Small intestine (tissue), 7 donors: ENCODE data around the gene FTSJ1. TPM values are rescaled to one million over a fixed set of nuclear protein-coding genes. Genes with fewer than 3 reads are reported as not detected.

Experiments used
- DNase-seq, 2 donors: peaks; one replicate each; pipeline versions ENCODE4 v3.0.0 to v3.0.0-alpha.2; 2013
- FAIRE-seq: peaks from 2 replicates; lab custom pipeline; 2012; peaks lifted over from hg19 to GRCh38; lab: Jason Lieb, UNC
- H3K27ac ChIP-seq, 3 donors: one replicate each; pipeline ENCODE4 v1.5.1; 2013; ENCODE audit warnings: low read length in 2 of 3, mild to moderate bottlenecking in 2 of 3, control low read depth in 1 of 3, inconsistent platforms in 1 of 3, low read depth in 1 of 3, moderate library complexity in 1 of 3
- H3K27me3 ChIP-seq, 3 donors: one replicate each; pipeline ENCODE4 v1.6.1; 2013; ENCODE audit warnings: low read length in 3 of 3, inconsistent platforms in 1 of 3; ENCODE audit not compliant: control insufficient read depth in 3 of 3, insufficient read depth in 3 of 3
- H3K36me3 ChIP-seq, 3 donors: one replicate each; pipeline ENCODE4 v1.6.1; 2013; ENCODE audit warnings: low read length in 3 of 3, inconsistent platforms in 1 of 3, low read depth in 1 of 3, mild to moderate bottlenecking in 1 of 3, moderate library complexity in 1 of 3; ENCODE audit not compliant: control insufficient read depth in 3 of 3, insufficient read depth in 2 of 3
- H3K4me1 ChIP-seq, 3 donors: one replicate each; pipeline ENCODE4 v1.6.1; 2013; ENCODE audit warnings: low read length in 2 of 3, inconsistent platforms in 1 of 3, low read depth in 1 of 3, mild to moderate bottlenecking in 1 of 3, moderate library complexity in 1 of 3; ENCODE audit not compliant: control insufficient read depth in 3 of 3, insufficient read depth in 2 of 3
- H3K4me3 ChIP-seq, 3 donors: one replicate each; pipeline ENCODE4 v1.5.1; 2013; ENCODE audit warnings: low read length in 3 of 3, control low read depth in 1 of 3, inconsistent platforms in 1 of 3, low read depth in 1 of 3, mild to moderate bottlenecking in 1 of 3, moderate library complexity in 1 of 3
- H3K9me3 ChIP-seq, 2 donors: one replicate each; pipeline ENCODE4 v1.6.1; 2013; ENCODE audit warnings: low read depth in 1 of 2, low read length in 1 of 2; ENCODE audit not compliant: control insufficient read depth in 2 of 2, insufficient read depth in 1 of 2
- WGBS, 3 donors: extraction: QIAGEN DNeasy Blood & Tissue Kit; methylation state at CpG; one replicate each; pipeline ENCODE4 v1.1.7; 2013; 5-methylcytosine and 5-hydroxymethylcytosine counted together
- polyA plus RNA-seq, 4 donors: library from polyadenylated mRNA; stranded (reverse) in 3 of 4; unstranded in 1 of 4; fragments of 200-250 nt in 3 of 4; fragments of 120-200 nt in 1 of 4; gene quantifications; one replicate each; pipeline versions ENCODE4 v1.2.1 to v1.2.3, GENCODE V29; 2013
- donor health status: healthy with polysubstance abuse.
- donor health status: control.
- donor health status: control.
- donor health status: Bipolar disorder and iron deficiency.
- donor health status: healthy.

The FTSJ1 gene
- polyA plus RNA-seq, 4 donors: 13.4 to 32.9 (median 18.1) TPM

DNA sequence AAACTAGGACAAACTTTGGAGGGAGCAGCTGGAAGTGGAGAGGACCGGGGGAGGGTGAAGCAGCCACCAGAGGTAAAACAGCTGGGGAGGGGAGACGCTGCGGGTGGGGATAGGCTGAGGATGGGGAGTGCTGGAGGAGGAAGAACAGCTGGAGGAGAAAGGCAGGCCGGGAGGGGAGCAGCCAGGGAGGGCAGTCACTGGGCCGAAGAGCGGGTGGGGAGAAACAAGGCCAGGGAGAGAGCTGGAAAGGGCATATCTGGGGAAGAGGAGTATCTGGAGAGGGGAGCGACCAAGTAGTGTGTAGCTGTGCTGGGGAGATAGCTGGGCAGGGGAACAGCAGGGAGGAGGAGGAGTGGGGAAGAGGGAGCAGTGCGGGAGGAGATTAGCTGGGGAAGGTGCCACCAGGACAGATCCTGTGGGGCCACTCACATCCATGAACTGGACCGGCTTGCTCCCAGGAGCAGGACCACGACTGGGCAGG, 8.7 kb upstream of the FTSJ1 start:
- DNase-seq: no peak
- peak overlapping the region in 1 of 3 donors; percentile 60 for H3K4me3 ChIP-seq
- no peak for FAIRE-seq

DNA sequence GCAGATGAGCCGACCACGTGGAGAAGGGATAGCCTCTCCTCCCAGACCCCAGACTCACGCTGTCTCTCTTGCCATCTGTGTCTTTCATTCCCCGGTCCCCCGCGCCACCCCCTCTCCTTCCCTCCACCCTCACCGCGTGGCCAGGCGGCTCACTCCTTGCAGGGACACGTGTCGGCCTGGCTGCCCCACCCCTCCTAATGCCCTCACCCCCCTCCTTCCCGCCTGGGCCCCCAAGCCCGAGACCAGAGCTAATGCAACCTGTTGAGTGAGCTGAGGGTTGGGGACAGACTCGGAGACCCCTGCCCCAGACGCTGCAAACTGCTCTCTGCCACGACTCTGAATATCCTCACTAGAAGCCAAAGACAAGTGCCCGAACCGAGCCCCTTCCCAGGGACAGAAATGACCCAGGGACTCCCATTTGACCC, 7.7 kb upstream of the FTSJ1 start:
- FAIRE-seq: no peak
- Histone ChIP-seq H3K9me3 (no peaks in the 10 kb centered on the region), H3K4me3 (peak overlapping the region; percentile 23 to 60 (median 47)), H3K27ac (peak overlapping the region in 1 of 3 donors; percentile 68), H3K36me3 (peaks cover 0 to 12% (median 0%) of the 10 kb centered on the region in 3 donors), H3K4me1 (peaks cover 0 to 10% (median 0%) of the 10 kb centered on the region in 3 donors), H3K27me3 (no peaks in the 10 kb centered on the region)
- peak; percentile 31 to 53 for DNase-seq
- WGBS, 3 donors: 4 to 32% (median 5%) methylated on average over 9 to 18 of the region's 18 CpGs

More for the DNA sequence above, 8.7 kb upstream of the FTSJ1 start:
- peaks cover 0 to 15% (median 0%) of the 10 kb centered on the region in 3 donors for H3K36me3 ChIP-seq
- peaks cover 0 to 10% (median 0%) of the 10 kb centered on the region in 3 donors for H3K4me1 ChIP-seq
- WGBS, 3 donors: 50 to 70% (median 66%) methylated on average over 7 to 10 of the region's 10 CpGs
- no peaks in the 10 kb centered on the region for H3K9me3 ChIP-seq
- no peaks in the 10 kb centered on the region for H3K27me3 ChIP-seq
- H3K27ac ChIP-seq: no peak overlapping the region

DNA sequence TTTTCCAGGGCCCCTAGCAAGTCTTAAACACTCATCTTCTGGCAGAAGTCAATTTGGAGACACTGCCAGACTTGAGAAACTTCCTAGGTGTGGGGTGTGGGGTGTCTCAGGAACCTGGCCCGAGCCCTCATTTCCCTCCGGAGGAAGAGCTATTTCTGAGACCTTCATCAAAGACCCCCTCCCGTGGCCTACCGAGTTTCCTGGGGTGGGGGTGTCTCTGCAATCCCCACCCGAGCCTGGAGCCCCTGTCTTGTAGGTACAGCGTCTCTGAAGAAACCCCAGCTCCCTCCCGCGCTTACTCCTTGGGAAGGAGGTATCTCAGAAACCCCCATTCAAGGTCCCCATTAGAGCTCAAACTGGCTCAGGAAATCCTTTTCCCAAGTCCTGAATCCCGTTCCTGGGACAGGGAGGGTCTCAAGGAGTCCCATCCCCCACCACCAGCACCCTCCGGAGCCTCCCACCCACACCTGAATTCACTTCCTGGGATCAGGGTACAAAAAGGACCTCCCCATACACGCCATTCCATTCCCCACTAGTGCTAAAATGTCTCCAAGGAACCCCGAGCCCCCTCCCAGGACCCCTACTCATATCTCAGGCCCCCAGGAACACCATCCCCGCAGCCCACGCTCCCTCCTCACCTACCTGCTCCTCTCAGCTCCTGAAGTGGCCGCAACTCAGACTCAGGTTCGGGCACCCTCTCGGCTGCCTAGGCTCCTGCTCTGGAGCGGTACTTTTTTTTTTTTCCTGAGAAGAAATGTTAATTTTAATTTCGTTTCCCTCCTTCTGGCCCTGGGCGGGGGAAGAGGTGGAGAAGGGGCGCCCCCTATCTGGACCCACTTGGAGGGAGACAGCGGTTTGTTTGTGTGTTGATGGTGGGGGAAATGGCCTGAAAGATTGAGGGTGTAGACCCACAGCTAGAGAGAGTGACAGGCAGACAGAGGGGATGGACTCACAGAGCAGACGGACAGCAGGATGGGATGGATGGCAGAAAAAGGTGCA, 7.0 kb upstream of the FTSJ1 start:
- peak overlapping the region; percentile 29 to 60 (median 47) for H3K4me3 ChIP-seq
- DNase-seq (peak in 1 of 2 donors; percentile 40), FAIRE-seq (no peak)
- peak overlapping the region in 1 of 3 donors; percentile 68 for H3K27ac ChIP-seq
- H3K27me3 ChIP-seq: no peaks in the 10 kb centered on the region
- no peaks in the 10 kb centered on the region for H3K9me3 ChIP-seq
- H3K36me3 ChIP-seq: peaks cover 0 to 12% (median 0%) of the 10 kb centered on the region in 3 donors
- WGBS, 3 donors: 13 to 32% (median 18%) methylated on average over 21 to 23 of the region's 23 CpGs
- peaks cover 0 to 10% (median 0%) of the 10 kb centered on the region in 3 donors for H3K4me1 ChIP-seq

- peak within 1 kb of the TSS; percentile 29 to 60 (median 47) for H3K4me3 ChIP-seq
- FAIRE-seq: no peak
- H3K27me3 ChIP-seq: no peaks in the 10 kb centered on the region
- DNase-seq: peak in 1 of 2 donors; percentile 67
- H3K27ac ChIP-seq: peak within 1 kb of the TSS in 1 of 3 donors; percentile 68
- H3K36me3 ChIP-seq: peaks cover 0 to 11% (median 0%) of the 10 kb centered on the region in 3 donors
- WGBS, 3 donors: 63 to 75% (median 63%) methylated on average over 12 to 18 of the region's 18 CpGs
- H3K9me3 ChIP-seq: no peaks in the 10 kb centered on the region
- peaks cover 0 to 10% (median 0%) of the 10 kb centered on the region in 3 donors for H3K4me1 ChIP-seq
Observed at GRCh38 chrX:48470110-48470832, 5.7 kb upstream of the FTSJ1 start, which contains the start of gene SLC38A5. TSS of gene SLC38A5 (minus strand) at chrX:48470260. CDS start at chrX:48467924, 2,336 bp downstream.

- no peak overlapping the region for H3K27ac ChIP-seq
- 84 to 86% (median 85%) methylated on average over 9 of the region's 9 CpGs for WGBS, 3 donors
- peaks cover 0 to 7% (median 0%) of the 10 kb centered on the region in 3 donors for H3K36me3 ChIP-seq
- no peaks in the 10 kb centered on the region for H3K27me3 ChIP-seq
- no peak for FAIRE-seq
- H3K4me3 ChIP-seq: no peak overlapping the region
- H3K9me3 ChIP-seq: no peaks in the 10 kb centered on the region
- peaks cover 0 to 10% (median 0%) of the 10 kb centered on the region in 3 donors for H3K4me1 ChIP-seq
- no peak for DNase-seq
Observed at GRCh38 chrX:48470833-48471118, 5.2 kb upstream of the FTSJ1 start.

GRCh38 chrX:48471504-48471903, 4.5 kb upstream of the FTSJ1 start:
- H3K4me1 ChIP-seq: peaks cover 0 to 10% (median 0%) of the 10 kb centered on the region in 3 donors
- no peaks in the 10 kb centered on the region for H3K27me3 ChIP-seq
- FAIRE-seq (no peak), DNase-seq (no peak)
- H3K9me3 ChIP-seq: no peaks in the 10 kb centered on the region
- 87 to 92% (median 88%) methylated on average over 8 of the region's 8 CpGs for WGBS, 3 donors
- no peak overlapping the region for H3K4me3 ChIP-seq
- peaks cover 0 to 4% (median 0%) of the 10 kb centered on the region in 3 donors for H3K36me3 ChIP-seq
- no peak overlapping the region for H3K27ac ChIP-seq

- no peaks in the 10 kb centered on the region for H3K27me3 ChIP-seq
- no peaks in the 10 kb centered on the region for H3K36me3 ChIP-seq
- FAIRE-seq (no peak), DNase-seq (no peak)
- H3K27ac ChIP-seq: no peak overlapping the region
- peaks cover 0 to 10% (median 0%) of the 10 kb centered on the region in 3 donors for H3K4me1 ChIP-seq
- WGBS, 3 donors: 73 to 90% (median 85%) methylated on average over 8 to 9 of the region's 9 CpGs
- no peak overlapping the region for H3K4me3 ChIP-seq
- H3K9me3 ChIP-seq: no peaks in the 10 kb centered on the region
Observed at GRCh38 chrX:48472225-48472624, 3.8 kb upstream of the FTSJ1 start.
